ENCODE results near the gene TSPAN17.

Gene TSPAN17

DNA sequence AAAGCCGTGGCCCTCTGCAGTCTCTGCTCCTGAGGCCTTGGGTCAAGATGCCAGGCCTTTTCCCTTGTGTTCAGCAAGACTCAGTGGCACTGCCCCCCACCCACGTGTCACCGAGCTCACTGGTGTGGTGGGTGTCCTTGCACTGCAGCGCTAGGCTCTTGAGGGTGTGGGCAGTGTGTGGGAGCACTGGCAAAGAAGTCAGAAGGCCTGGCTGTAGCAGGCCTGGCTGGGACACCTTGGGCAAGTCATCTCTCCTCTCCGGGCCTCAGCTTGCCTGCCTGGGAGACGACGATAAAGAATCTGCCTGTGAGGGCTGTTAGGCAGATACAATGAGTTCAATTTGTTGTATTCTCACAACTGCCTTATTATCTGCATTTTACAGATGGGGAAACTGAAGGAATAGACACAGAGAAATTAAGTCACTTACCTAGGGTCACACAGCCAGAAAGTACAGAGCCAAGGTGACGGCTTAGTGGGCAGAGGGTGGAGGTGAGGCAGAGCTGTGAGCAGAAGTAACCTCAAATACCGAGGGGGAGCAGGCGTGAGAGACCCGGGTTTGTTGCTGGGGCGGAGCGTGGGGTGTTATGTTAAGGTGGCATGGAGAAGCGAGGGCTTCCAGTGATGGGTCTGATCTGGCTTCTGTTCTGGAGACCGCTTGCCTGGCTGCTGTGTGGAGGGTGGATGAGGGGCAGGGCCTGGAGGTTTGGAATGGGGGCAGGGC, 1.4 kb downstream of the TSPAN17 start:
- no peak for DNase-seq (ENCODE audit: extremely low read depth, low read depth)
- TF ChIP-seq, protein P1, sequence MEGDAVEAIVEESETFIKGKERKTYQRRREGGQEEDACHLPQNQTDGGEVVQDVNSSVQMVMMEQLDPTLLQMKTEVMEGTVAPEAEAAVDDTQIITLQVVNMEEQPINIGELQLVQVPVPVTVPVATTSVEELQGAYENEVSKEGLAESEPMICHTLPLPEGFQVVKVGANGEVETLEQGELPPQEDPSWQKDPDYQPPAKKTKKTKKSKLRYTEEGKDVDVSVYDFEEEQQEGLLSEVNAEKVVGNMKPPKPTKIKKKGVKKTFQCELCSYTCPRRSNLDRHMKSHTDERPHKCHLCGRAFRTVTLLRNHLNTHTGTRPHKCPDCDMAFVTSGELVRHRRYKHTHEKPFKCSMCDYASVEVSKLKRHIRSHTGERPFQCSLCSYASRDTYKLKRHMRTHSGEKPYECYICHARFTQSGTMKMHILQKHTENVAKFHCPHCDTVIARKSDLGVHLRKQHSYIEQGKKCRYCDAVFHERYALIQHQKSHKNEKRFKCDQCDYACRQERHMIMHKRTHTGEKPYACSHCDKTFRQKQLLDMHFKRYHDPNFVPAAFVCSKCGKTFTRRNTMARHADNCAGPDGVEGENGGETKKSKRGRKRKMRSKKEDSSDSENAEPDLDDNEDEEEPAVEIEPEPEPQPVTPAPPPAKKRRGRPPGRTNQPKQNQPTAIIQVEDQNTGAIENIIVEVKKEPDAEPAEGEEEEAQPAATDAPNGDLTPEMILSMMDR (IDR thresholded peaks at IDR 0.05; ENCODE audit: low read depth, low read length) = no peak

DNA sequence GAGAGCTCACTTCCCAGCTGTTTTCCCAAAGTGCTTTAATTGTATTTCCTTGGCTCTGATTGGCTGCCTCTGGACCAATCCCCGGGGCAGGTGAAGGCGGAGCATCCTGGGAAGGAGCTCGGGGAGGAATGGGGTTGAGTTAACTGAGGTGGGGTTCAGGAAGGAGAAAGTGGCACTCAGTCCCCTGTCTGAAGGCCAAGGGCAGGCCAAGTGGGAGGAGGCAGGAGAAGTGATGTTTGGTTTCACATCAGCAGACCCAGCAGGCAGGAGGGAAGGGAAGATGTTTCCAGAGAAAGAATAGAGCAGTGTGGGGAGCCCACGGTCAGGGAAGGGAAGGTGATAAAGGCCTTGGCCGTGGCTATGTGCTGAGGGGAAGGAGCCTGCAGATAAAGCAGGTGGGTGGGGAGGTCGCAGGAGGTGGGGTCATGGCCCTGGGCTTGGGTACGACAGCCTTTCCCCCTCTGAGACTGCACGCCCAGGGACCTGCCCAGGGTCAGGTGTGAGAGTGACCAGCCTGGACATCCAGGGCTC, 3.1 kb downstream of the TSPAN17 start:
- TF ChIP-seq, protein P1 (IDR thresholded peaks at IDR 0.05; ENCODE audit: low read depth, low read length) = no peak
- DNase-seq (ENCODE audit: extremely low read depth, low read depth) = no peak

DNA sequence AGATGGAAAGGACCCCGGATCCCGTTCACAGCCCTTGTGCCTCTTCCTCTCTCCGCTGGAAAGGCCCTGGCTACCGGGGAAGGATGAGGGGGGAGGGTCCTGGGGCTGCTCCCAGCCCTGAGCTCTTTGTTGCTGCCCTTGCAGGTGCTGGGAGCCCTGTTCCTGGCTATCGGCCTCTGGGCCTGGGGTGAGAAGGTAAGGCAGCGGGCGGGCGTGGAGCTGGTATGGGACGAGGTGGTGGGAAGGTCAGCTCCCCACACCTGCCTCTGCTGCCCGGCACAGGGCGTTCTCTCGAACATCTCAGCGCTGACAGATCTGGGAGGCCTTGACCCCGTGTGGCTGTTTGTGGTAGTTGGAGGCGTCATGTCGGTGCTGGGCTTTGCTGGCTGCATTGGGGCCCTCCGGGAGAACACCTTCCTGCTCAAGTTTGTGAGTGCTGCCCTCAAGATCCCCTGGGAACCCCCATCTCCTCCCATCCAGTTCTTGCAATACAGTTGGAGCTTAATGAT, 4.2 kb downstream of the TSPAN17 start:
- no peak for DNase-seq (ENCODE audit: extremely low read depth, low read depth)
- TF ChIP-seq, protein P1 (IDR thresholded peaks at IDR 0.05; ENCODE audit: low read depth, low read length) = no peak

DNA sequence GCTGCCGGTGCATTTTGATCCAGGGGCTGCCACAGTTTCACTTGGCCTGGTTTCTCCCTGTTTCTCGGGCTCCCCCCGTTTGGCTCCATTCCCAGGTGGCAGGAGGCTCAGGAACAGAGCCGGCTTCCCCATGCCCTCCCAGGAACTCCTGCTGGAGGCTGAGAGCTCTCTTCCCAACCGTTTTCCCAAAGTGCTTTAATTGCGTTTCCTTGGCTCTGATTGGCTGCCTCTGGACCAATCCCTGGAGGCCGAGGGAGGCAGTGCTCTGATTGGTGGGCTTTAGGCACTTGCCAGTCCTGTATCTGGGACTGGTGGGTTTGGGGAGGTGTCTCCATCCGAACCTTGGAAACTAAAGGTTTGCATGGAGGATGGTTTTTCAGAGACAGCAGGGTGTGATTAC, 4.9 kb downstream of the TSPAN17 start:
- TF ChIP-seq, protein P1 (IDR thresholded peaks at IDR 0.05; ENCODE audit: low read depth, low read length) = no peak
- no peak for DNase-seq (ENCODE audit: extremely low read depth, low read depth)

DNA sequence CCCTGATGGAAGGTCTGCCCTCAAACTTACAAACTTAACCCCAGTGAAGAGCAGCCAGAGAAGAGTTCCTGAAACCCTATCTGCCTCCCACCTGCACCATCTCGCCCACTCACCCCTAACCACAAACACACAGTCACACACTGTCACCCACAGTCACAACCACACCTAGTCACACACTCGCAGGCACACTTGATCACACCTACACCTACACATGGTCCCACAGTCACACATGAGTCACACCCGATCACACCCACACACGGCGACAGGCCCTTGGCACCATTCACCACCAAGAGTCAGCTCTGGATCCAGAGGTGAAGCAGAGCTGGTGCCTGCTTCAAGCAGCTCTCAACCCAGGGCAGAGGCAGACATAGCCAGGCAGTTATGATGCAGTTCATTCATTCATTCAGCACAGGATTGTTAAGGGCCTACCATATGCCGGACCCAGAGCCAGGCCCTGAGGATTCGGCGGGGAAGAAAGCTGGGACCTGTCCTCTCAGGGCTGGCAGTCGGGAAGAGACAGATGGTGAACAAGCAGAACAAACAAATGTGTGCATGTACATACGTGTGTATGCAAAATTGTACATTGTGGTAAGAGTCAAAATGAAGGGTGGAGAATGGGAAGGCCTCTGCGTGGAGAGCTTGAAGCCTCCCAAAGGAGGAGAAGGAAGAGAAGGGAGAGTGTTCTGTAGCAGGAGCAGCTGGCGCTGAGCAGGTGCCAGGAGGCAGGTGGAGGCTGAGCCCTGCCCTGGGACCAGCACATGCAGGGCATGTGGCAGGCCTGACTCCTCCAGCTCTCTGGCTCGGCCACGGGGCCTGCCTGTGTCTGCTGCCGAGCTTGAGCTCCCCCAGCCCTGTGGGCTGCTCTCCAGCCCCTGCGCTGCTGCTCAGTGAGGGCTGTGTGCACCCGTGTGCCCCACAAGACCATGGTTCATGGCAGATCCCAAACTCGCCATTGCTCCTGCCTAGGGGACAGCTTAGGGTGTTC, 6.4 kb downstream of the TSPAN17 start:
- TF ChIP-seq, protein P1 (IDR thresholded peaks at IDR 0.05; ENCODE audit: low read depth, low read length) = no peak
- DNase-seq (ENCODE audit: extremely low read depth, low read depth) = no peak

DNA sequence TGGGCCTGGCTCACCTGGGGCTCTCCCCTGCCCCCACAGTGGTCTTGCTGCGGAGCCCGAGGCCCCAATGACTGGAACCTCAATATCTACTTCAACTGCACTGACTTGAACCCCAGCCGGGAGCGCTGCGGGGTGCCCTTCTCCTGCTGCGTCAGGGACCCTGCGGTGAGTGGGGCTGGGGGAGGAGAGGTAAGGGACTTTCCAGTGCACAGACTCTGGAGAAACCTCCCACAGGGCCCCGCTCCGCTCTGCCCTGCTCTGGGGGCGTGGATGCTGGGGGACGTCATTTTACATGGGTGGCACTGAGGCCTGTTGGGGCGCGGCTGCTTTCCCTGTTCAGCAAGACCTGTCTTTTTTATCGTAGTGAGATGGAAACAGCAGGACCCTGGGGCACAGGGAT, 7.6 kb downstream of the TSPAN17 start:
- DNase-seq (ENCODE audit: extremely low read depth, low read depth) = no peak
- TF ChIP-seq, protein P1 (IDR thresholded peaks at IDR 0.05; ENCODE audit: low read depth, low read length) = no peak
